T-helper 22 cell (primary cell): ENCODE data around the gene PRTN3.

ENCODE experiments used
- DNase-seq: peaks from one replicate; pipeline ENCODE4 v3.0.0-alpha.2; 2020; ENCODE audit warnings: low read depth

The PRTN3 gene

GRCh38 chr19:803099-803561, 37.7 kb upstream of the PRTN3 start:
- DNase-seq = no peak

GRCh38 chr19:803686-804418, 36.9 kb upstream of the PRTN3 start:
- no peak for DNase-seq

GRCh38 chr19:804419-805165, 36.2 kb upstream of the PRTN3 start:
- no peak for DNase-seq

- no peak for DNase-seq
These were observed 35.6 kb upstream of the PRTN3 start for GRCh38 chr19:805166-805551.

GRCh38 chr19:805600-806550, 34.9 kb upstream of the PRTN3 start:
- DNase-seq = no peak

- DNase-seq = no peak
These were observed 33.9 kb upstream of the PRTN3 start for GRCh38 chr19:806815-807421.

GRCh38 chr19:807627-808422, 33.0 kb upstream of the PRTN3 start:
- DNase-seq = no peak

- no peak for DNase-seq
These were observed 32.4 kb upstream of the PRTN3 start for GRCh38 chr19:808423-808775.

- no peak for DNase-seq
These were observed 30.5 kb upstream of the PRTN3 start for GRCh38 chr19:810077-810855.

- DNase-seq = no peak
These were observed 29.8 kb upstream of the PRTN3 start for GRCh38 chr19:810883-811489.

GRCh38 chr19:811506-812048, 29.2 kb upstream of the PRTN3 start:
- no peak for DNase-seq

GRCh38 chr19:812049-812746, 28.6 kb upstream of the PRTN3 start:
- no peak for DNase-seq

GRCh38 chr19:812747-813218, 28.0 kb upstream of the PRTN3 start:
- no peak for DNase-seq

- no peak for DNase-seq
These were observed 27.3 kb upstream of the PRTN3 start for GRCh38 chr19:813219-814151.

GRCh38 chr19:814152-815078, 26.4 kb upstream of the PRTN3 start:
- DNase-seq = no peak

- no peak for DNase-seq
These were observed 25.6 kb upstream of the PRTN3 start for GRCh38 chr19:815079-815774.
